HPDE6-E6E7 (cell line): ENCODE results near the gene ATL1.
"Not testable (repeated sequence)": the region's sequence is repeated elsewhere in the genome, so short reads cannot be mapped to it uniquely, and the experiment has no call there.

Source experiments
- DNase-seq: peaks from one replicate; pipeline ENCODE4 v3.0.0; 2011; ENCODE audit warnings: missing footprints; ENCODE audit errors: extremely low spot score

Gene ATL1

DNA sequence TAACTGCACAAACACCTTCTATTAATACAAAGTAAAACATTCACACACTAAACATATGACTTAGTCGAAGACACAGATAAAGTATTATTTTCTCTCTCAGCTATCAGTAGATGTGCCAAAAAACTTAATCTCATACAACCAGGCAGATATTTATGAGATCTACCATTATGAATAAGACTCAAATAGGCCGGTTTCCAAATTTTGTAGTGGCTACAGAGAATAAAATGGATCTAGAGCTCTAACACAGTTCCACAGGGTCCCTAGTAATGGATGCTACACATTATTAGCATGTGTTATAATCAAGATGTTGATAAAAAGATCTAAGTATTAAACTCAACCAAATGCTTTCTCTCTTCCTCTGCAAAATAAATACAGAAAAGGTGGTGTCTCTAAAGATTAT is 97.8 kb downstream of the ATL1 start:
- DNase-seq, result no peak

DNA sequence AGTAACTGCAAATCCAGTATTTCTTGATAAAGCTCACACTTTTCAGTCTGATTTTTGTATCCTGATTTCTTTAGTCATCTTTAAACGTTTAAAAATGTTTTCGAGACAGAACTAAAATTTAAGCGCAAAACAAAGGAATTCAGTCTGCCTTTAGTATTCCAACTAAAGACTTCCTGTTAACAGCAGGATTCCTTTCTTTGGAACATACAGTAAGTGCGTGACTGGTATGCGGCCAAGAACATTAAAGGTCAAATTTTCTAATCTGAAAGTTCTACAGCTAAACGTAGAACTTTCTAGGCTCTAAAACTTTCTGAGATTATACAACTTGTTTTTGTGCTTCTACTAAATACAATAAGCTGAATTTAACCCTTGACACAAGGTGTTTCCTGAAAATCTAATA is 98.3 kb downstream of the ATL1 start:
- DNase-seq, result no peak

DNA sequence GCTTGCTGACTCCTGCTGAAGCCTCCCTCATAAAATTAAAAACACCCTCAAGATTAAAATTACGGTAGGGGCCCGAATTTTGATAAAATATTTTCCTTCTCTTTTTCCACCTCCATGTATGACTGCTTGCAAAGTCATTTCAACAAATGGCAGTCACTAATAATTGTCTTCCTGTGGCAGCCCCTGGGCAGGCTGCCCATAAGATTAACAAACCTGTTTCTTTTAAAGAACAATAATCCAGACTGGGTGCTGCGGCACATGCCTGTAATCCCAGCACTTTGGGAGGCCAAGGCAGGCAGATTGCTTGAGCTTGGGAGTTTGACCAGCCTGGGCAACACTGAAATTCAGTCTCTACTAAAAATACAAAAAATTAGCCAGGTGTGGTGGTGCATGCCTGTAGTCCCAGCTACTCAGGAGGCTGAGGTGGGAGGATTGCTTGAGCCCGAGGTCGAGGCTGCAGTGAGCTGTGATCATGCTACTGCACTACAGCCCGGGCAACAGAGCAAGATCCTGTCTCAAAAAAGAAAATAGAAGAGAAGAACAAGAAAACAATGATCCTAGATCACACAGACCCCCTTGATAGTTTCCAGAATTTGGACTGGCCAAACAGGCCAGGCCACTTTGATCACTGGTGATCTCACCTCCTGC is 99.5 kb downstream of the ATL1 start:
- no peak for DNase-seq

DNA sequence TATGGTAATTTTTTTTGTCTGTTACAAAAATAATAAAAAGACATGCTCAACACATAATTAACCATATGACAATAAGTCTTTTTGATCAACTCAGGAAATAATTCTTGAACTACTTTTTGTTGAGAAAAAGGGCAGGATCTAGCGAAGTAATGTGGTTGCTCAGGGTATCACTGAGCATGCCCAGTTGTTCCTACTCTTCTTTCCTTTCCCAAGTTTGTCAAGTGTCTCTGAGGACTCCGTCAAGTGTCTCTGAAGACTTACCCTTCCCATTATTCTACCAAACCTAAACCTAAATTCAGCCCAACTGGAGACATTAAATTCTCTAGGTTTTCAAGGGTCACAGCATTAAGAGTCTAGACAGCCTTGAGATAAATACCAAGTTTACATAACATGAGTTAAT is 104.6 kb downstream of the ATL1 start:
- not testable (repeated sequence) for DNase-seq

DNA sequence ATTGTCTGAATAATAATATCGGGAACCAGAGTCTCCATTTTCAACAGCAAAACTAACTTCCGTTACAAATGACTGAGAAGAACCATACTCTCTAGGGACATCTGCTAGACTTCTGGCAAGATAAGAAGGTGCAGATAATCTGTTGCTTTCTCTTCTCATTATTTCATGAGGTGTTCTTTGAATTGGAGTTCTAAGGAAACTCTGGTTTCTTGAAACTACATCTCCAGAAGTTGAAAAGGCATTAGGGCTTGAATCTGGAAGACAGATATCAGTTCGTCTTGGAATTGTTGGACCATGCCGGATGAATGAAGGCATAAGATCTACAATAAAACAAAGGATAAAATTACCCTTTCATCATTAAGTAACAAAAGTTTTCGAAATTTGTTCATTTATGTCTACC is 105.4 kb downstream of the ATL1 start:
- not testable (repeated sequence) for DNase-seq

DNA sequence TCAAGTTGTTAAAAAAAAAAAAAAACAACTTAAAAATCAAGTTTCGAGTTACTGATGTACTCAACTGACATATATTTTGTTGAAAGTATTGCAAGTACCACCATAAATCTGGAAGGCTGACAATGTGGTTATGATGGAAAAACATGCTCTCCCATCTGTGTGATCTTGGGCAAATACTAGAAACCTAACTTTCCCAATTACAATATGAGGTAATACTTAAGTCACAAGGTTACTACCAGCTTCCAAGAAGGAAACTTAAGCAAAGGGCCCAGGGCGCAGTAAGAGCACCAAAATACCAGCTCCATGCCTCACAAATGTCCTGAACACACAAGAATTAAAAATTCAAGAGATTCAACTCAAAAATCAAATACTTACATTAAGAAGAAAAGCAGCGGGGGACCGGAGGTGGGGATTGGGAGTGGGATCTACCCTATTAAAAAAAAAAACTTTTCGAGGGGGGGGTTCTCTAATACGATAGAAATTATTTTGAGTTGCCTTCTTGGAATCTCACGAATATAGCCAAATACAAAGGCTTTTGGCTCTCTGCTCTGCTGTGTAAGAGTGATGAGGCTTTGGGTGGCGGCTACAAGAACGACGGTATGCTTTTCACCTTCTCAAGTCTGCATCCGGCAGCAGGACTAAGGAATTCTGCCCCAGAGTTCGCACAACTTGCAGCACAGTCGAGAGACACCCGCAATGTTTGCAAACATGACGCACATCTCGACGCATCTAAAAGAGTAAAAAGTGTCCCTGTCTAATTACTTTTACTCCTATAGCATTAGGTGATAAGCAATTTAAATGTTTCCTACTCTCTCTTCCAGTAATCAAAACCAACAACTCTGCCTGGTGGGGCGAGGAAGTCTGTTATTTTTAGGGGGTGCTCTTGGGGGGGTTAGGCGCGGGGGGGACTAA is 107.1 kb downstream of the ATL1 start:
- peak; percentile 13 for DNase-seq

DNA sequence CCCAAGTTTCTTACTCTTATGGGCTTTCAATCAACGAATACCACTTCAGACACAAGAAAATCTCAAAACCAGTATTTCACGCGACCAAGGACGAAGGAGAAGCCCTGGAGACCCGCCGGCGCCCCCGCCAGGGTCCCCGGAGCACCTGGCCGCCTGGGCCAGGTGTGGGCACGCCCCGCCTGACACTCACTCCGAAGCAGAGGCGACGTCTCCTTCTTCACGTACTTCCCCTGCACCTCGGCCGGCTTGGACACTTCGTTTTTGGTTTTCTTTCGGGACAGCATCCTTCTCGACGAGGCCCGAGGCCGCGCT is 107.7 kb downstream of the ATL1 start:
- no peak for DNase-seq

DNA sequence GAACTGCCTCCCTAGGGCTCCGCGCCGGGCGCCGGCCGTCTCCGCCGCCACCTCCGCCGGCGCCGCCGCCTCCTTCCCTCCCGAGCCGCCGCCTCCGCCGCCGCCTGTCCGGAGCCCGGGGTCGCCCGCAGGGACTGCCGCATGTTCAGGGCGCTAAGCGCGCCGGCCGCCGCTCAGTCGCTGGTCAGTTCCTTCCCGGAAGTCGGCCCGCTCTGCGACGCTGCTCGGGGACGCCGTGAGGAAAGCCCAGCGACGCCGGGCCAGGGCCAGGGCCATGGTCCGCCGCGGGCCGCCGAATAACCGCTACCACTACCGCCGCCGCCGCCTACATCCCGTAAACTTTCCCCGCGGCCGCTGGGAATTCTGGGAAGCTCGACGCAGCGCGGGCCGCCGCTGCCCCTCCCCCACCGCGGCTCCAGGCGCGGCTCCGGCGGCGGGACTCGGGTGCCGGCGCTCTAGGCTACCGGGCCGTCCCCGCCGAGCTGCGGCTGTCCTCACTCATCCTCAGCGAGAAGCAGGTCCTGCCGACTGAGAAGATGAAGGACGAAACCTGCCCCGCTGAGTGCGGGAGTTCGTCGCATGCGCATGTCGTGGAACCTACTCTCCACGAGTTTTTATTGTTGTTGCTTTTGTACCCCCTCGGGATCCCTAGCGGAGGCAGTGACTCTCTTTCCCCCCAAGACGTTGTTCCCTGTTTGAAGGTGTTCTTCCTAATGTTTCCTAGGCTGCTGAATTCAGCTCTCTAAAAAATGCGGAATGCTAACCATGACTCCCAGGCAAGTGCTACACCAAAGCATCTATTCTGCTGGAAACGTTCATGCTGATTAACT is 108.3 kb downstream of the ATL1 start, which contains the start of gene SAV1:
Gene SAV1 (minus strand): TSS at position 311 of the 830 bp plus-strand sequence. CDS start 339 bp downstream, outside the sequence.
- DNase-seq, result peak; percentile 33

DNA sequence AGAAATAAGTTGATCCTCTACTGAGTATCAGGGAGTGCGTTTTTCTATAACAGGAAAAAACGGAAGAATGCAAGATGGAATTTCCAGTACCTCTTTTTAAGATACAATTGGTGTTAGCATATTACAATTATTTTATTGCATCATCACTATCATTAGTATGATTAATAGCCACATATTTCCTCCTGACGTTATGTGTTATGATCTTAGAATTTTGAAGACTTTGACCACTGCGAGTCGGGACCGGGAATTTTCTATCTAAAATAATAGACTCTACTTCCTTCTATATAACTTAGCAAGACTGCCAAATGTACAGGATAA is 108.8 kb downstream of the ATL1 start:
- DNase-seq, result no peak

DNA sequence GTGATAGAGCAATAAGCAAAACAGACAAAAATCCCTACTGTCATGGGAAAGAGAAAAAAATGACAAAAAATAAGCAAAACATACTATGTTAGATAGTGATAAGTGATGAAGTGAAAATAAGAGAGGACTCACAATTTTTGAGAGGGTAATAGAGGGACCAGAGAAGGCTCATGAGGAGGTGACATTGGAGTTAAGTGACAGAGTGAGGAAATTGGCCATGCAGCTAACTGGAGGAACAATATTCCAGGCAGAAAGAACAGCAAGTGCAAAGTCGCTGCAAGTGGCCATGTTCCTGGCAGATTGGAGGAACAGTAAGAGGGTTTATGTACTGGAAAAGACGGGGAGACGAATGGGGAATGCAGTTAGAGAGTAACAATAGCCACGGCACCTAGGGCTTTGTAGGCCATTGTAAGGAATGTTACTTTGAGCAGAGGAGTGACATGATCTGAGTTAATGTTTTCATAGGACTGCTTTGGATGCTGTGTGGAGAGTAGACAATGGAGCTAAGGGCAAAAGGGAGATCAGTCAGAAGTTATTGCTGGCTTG is 109.6 kb downstream of the ATL1 start:
- no peak for DNase-seq

DNA sequence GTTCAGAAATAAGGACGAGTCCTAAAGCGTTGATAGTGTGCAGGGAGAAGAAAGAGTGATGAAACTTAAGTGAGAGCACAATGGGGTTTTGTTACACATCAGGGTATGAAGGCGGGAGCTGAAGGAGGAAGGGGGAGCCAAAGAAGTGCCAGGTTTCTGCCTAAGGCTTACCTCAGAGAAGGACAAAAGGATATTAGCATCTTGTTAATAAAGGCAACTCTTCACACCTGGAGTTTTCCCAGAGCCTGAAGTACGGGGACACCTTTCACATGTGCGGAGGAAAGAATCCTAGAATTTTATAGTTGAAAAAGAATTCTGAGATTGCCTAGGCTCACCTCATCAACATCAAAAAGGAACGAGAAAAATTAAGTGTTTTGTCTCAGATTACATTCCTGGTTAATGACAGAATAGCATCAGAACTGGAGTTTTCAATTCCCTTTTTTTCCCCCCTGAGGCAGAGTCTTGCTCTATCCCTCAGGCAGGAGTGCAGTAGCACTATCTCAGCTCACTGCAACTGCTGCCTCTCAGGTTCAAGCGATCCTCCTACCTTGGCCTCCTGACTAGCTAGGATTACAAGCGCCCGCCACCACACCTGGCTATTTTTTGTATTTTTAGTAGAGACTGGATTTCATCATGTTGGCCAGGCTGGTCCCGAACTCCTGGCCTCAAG is 110.4 kb downstream of the ATL1 start:
- no peak for DNase-seq

DNA sequence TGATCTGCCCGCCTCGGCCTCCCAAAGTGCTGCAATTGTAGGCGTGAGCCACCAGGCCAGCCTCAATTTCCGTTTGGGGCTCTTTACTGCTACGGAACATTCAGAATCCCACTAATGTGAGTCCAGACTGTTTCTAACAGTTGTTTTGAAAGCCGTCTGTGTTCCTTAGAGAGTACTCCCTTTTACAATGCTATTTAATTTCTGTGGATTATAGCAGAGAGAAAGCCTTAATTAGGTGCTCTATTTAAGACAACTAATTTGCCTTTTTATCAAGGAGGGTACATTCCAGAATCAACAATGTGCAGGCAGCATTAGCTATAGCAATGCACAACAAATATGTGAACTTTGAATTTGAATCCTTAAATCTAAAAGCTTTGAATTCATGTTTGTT is 110.9 kb downstream of the ATL1 start:
- no peak for DNase-seq

DNA sequence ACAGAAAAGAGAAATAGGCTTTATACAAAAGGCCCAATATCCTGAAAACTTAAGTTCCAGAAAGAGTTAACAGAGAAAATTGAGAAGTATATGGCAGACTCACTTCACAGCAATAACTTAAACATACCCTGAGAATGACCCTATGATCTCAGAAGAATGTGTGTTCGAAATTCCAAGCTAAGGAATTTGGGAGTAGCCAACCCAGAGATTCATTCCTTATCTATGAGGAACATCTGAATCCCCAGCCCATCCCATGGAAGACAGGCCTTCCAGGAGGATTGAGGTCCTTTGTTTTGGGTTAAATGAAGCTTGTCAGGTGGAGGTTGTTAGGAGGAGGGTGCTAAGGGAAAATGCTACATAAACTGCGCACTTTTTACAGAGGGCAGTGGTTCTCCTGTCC is 115.7 kb downstream of the ATL1 start:
- DNase-seq, result no peak

DNA sequence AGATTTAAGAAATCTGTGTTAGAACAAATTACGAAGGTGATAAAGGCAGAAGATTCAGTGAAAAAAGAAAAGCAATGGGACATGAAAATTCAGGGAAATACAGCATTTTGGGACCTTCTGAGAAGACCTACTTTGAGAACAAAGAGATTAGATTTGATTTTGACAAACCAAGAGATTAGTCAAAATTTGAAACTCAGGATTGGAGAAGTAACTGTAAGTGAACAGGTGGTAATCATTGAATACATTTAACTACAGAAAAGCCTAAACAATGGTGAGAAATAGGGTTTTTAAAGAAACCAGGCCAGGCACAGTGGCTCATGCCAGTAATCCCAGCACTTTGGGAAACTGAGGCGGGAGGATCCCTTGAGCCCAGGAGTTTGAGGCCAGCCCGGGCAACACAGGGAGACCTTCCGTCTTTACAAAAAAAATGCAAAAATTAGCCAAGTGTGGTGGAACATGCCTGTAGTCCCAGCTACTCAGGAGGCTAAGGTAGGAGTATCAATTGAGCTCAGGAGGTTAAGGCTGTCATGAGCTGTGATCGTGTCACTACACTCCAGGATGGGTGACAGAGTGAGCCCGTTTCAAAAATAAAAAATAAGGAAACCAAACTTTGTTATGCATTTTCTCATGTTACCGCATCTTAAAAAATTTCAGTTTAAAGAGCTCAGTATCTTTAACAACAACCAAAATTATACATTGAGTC is 117.0 kb downstream of the ATL1 start:
- DNase-seq, result no peak

DNA sequence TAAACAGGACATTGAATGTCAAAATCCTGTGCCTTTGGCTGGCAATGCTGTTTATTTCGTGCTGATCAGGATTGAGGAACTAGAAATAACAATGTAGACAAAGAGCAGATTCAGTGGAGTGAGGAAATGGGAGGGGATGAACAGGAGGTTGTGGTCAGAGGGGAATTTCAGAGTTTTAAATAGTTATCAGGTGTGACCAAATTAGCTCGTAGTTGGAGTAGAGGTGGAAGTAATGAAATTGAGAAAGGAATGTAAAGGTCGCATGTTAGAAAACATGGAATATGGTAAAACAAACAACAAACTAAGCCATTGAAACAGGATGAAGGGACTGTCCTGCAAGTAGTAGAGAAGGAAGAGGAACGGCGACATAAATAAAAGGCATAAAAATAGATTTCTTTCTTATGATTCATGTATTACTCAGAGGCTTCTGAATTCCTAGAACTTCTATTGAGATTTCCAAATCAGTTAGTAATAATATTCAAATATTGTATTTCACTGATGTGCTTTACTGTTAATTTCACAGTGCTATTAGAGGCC is 117.7 kb downstream of the ATL1 start:
- DNase-seq, result peak; percentile 76

DNA sequence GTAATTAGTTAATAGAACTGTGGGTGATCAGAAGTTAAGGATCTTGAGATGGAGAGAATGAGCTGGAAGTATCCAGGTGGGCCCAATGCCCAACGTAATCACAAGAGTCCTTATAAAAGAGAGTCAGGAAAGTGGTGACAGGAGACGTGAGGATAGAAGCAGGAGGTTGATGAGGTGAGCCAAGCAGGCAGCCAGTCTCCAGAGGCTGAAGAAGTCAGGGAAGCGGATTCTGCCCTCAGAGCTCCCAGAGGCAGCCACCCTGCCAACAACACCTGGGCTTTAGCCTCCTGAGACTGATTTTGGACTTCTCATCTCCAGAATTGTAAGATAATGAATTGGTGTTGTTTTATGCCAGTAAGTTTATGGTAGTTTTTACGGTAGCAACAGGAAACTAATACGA is 118.2 kb downstream of the ATL1 start:
- no peak for DNase-seq

DNA sequence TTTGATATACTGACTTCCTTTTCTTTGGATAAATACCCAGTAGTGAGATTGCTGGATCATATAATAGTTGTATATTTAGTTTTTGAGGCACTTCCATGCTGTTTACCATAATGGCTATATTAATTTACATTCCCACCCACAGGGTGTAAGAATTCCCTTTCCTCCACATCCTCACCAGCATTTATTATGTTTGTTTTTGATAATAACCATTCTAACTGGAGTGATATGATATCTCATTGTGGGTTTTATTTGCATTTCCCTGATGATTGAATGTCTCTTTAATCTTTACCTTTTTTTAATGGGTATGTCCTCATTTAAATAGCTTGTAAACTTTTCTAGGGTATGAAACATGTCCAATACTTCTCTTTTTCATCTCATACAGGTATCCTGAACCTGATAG is 119.7 kb downstream of the ATL1 start:
- no peak for DNase-seq
